ENCODE measurements around the gene SEZ6. TPM values are rescaled to one million over a fixed set of nuclear protein-coding genes. Genes with fewer than 3 reads are reported as not detected.

Gene SEZ6
- total RNA-seq, 2 donors from 2014 or later = not detected

DNA sequence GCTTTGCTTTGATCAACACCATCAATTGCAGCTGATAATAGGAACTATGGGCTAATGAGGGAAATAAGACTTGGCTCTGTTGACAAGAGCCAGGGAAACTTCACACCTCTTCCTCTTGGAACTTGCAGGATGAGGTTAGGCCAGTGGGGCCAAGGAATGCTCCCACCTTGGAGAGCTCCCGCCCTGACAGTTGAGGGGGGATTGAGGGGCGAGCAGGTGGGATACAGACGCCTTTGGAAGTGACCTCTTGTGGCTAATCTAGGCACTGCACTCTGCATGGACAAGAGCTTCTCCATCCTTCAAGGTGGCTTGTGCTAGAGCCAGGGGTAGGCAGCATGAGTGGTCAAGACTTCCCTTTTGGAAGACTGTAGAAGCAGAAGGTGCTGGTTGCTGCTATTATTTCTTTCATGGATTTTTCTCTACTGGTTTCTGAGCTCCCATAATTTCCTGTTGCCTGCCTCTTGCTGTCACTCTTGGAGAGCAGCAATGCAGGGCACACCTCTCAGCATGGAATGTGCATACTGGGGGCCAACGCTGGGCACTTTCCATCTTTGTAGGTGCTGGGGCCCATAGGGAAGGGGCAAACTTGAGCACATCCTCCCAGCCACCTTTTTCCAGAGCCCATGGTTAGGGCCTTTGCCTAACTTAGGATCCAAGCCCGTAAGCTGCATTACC lies 52.3 kb downstream of the SEZ6 start:
- H3K4me3 Mint-ChIP-seq = no peak overlapping the region
- H3K36me3 Mint-ChIP-seq (ENCODE audit: low read depth) = peaks cover 22% of the 10 kb centered on the region
- ATAC-seq (replicated peaks) = no peak
- no peak overlapping the region for H3K27ac Mint-ChIP-seq
- no peaks in the 10 kb centered on the region for H3K27me3 Mint-ChIP-seq
- H3K4me1 Mint-ChIP-seq = no peaks in the 10 kb centered on the region
- no peaks in the 10 kb centered on the region for H3K9me3 Mint-ChIP-seq

DNA sequence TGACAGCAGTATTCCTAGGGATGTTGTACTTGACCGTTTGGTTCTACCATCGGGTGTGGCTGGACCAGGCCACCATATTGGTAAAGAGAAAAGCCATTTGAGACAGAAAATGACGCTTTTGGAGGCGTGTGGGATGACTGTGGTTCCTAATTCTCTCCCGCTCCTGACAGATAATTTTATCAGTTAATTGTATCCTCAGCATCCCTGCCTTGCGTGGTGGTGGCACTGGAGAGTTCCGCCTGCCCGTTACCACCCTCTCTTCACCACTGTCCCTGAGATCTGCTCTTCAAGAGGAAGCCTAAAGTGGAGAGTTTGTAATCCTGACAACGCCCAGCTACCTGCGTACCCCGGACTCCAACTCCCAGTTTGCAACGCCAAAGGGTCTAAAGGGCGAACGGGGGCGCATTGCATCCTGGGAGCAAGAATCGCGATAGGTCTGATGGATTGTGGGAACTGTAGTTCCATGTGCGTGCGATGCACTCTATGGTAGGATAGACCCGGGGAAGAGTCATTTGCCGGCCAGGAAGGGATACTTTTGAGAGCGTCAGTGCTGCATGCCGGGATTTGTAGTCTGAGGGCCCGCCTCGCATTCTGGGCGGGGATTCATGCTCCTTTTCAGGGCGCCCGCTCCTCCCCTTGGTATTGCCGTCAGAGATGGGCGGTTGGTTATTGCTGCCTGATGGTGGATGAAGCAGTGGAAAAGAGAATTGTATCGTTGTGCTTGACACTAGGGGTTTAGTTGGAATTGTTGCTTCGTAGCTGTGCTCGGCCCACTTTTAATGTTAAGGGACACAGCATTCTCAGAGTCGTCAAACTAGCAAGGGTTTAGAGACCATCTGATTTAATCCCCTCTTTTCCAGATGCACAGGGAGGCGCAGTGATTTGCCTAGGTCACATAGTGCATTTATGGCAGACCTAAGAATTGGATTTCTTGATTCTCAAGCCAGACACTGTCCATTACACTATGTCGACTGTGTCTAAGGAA lies 53.5 kb downstream of the SEZ6 start:
- Mint-ChIP-seq H3K9me3 (no peaks in the 10 kb centered on the region), H3K27me3 (no peaks in the 10 kb centered on the region), H3K27ac (no peak overlapping the region), H3K36me3 (ENCODE audit: low read depth) (peaks cover 35% of the 10 kb centered on the region), H3K4me3 (no peak overlapping the region), H3K4me1 (peaks cover 9% of the 10 kb centered on the region)
- ATAC-seq (replicated peaks) = peak; percentile 81

GRCh38 chr17:28951428-28951990 lies 54.3 kb downstream of the SEZ6 start, which contains the start of gene PHF12:
Gene PHF12 (minus strand): TSS chr17:28951518. CDS start chr17:28950960, 558 bp downstream.
- Mint-ChIP-seq H3K4me3 (peak within 1 kb of the TSS; percentile 97), H3K27me3 (no peaks in the 10 kb centered on the region), H3K27ac (peak within 1 kb of the TSS; percentile 80), H3K4me1 (peaks cover 12% of the 10 kb centered on the region), H3K9me3 (no peaks in the 10 kb centered on the region), H3K36me3 (ENCODE audit: low read depth) (peaks cover 42% of the 10 kb centered on the region)
- ATAC-seq (replicated peaks) = peak; percentile 74

- Mint-ChIP-seq H3K4me1 (peaks cover 18% of the 10 kb centered on the region), H3K27me3 (no peaks in the 10 kb centered on the region), H3K36me3 (ENCODE audit: low read depth) (peaks cover 48% of the 10 kb centered on the region), H3K27ac (peak overlapping the region; percentile 80), H3K9me3 (no peaks in the 10 kb centered on the region), H3K4me3 (peak overlapping the region; percentile 97)
- ATAC-seq (replicated peaks) = peak; percentile 0
These were observed 54.9 kb downstream of the SEZ6 start for GRCh38 chr17:28950752-28951427.

GRCh38 chr17:28950017-28950751 lies 55.6 kb downstream of the SEZ6 start:
- Mint-ChIP-seq H3K4me1 (peaks cover 23% of the 10 kb centered on the region), H3K4me3 (peak overlapping the region; percentile 97), H3K36me3 (ENCODE audit: low read depth) (peaks cover 55% of the 10 kb centered on the region), H3K27me3 (no peaks in the 10 kb centered on the region), H3K9me3 (no peaks in the 10 kb centered on the region), H3K27ac (peak overlapping the region; percentile 93)
- no peak for ATAC-seq (replicated peaks)

- Mint-ChIP-seq H3K27ac (peak overlapping the region; percentile 93), H3K9me3 (no peaks in the 10 kb centered on the region), H3K4me1 (peaks cover 30% of the 10 kb centered on the region), H3K4me3 (peak overlapping the region; percentile 97), H3K27me3 (no peaks in the 10 kb centered on the region), H3K36me3 (ENCODE audit: low read depth) (peaks cover 63% of the 10 kb centered on the region)
- ATAC-seq (replicated peaks) = peak; percentile 4
These were observed 56.4 kb downstream of the SEZ6 start for GRCh38 chr17:28949185-28950016.

DNA sequence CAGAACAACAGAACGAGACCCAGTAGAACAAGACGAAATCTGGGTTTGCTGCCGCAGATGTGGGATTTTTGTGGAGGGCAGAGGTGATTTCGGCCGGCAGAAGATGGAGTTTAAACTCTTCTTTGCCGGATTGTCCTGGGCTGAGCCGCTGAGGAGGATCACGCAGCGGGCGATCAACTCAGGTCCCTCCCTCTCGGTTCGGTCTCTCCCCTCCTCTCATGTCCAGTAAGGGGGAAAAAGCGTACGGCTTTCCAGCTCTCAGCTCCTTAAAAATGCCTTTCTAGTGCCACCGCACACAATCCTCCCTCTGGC lies 57.0 kb downstream of the SEZ6 start:
- ATAC-seq (replicated peaks) = no peak
- Mint-ChIP-seq H3K36me3 (ENCODE audit: low read depth) (peaks cover 68% of the 10 kb centered on the region), H3K27ac (peak overlapping the region; percentile 93)

DNA sequence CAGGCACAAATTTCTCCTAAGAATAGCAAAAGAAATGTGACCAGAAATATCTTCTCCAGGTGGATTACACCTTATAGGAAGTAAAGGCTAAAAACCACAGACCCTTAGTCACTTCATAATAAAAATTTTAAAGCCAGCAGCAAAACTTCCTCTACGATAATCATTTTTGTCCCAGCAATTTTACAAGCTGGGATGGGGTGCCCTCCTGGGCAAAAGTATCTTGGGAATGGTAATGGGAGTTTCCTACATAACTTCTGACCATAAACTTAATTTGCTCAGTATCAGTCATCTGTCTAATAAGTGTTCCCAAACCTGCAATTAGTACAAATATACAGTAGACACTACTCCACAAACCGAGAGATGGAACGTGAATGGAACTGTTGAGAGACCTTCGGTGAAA lies 57.5 kb downstream of the SEZ6 start:
- Mint-ChIP-seq H3K27ac (peak overlapping the region; percentile 93), H3K4me3 (peak overlapping the region; percentile 97), H3K4me1 (peaks cover 33% of the 10 kb centered on the region), H3K36me3 (ENCODE audit: low read depth) (peaks cover 73% of the 10 kb centered on the region), H3K9me3 (no peaks in the 10 kb centered on the region), H3K27me3 (no peaks in the 10 kb centered on the region)
- no peak for ATAC-seq (replicated peaks)

More for the DNA sequence above, 57.0 kb downstream of the SEZ6 start:
- peak overlapping the region; percentile 97 for H3K4me3 Mint-ChIP-seq
- no peaks in the 10 kb centered on the region for H3K27me3 Mint-ChIP-seq
- peaks cover 33% of the 10 kb centered on the region for H3K4me1 Mint-ChIP-seq
- no peaks in the 10 kb centered on the region for H3K9me3 Mint-ChIP-seq

GRCh38 chr17:28947639-28948038 lies 58.2 kb downstream of the SEZ6 start:
- H3K27me3 Mint-ChIP-seq = no peaks in the 10 kb centered on the region
- peak overlapping the region; percentile 97 for H3K4me3 Mint-ChIP-seq
- no peak for ATAC-seq (replicated peaks)
- no peaks in the 10 kb centered on the region for H3K9me3 Mint-ChIP-seq
- peaks cover 80% of the 10 kb centered on the region for H3K36me3 Mint-ChIP-seq (ENCODE audit: low read depth)
- H3K4me1 Mint-ChIP-seq = peaks cover 33% of the 10 kb centered on the region
- peak overlapping the region; percentile 93 for H3K27ac Mint-ChIP-seq

GRCh38 chr17:28946239-28946638 lies 59.6 kb downstream of the SEZ6 start:
- H3K36me3 Mint-ChIP-seq (ENCODE audit: low read depth) = peaks cover 94% of the 10 kb centered on the region
- H3K27ac Mint-ChIP-seq = peak overlapping the region; percentile 92
- H3K9me3 Mint-ChIP-seq = no peaks in the 10 kb centered on the region
- H3K4me1 Mint-ChIP-seq = peaks cover 37% of the 10 kb centered on the region
- ATAC-seq (replicated peaks) = peak; percentile 54
- peak overlapping the region; percentile 97 for H3K4me3 Mint-ChIP-seq
- no peaks in the 10 kb centered on the region for H3K27me3 Mint-ChIP-seq

- Mint-ChIP-seq H3K4me3 (peak overlapping the region; percentile 97), H3K4me1 (peaks cover 43% of the 10 kb centered on the region), H3K36me3 (ENCODE audit: low read depth) (peaks cover 96% of the 10 kb centered on the region)
These were observed 60.7 kb downstream of the SEZ6 start for GRCh38 chr17:28944862-28945741.

DNA sequence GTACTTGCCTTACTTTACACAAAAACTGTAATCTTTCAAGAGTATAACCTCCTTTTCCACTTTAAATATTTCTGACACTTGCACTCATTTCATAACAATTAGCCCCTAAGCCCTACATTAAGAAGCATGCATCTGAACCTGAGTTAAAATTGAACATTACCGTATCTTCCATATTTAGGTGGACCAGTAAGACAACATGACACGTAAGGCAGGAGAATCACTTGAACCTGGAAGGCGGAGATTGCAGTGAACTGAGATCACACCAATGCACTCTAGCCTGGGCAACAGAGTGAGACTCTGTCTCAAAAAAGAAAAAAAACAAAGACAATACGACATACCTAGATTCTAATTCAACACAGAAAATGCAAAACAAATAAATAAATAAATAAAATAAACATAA lies 61.5 kb downstream of the SEZ6 start:
- H3K4me1 Mint-ChIP-seq = peaks cover 46% of the 10 kb centered on the region
- no peak overlapping the region for H3K27ac Mint-ChIP-seq
- peaks cover 94% of the 10 kb centered on the region for H3K36me3 Mint-ChIP-seq (ENCODE audit: low read depth)

More at GRCh38 chr17:28944862-28945741, 60.7 kb downstream of the SEZ6 start:
- peak overlapping the region; percentile 92 for H3K27ac Mint-ChIP-seq
- no peak for ATAC-seq (replicated peaks)
- H3K27me3 Mint-ChIP-seq = no peaks in the 10 kb centered on the region
- H3K9me3 Mint-ChIP-seq = no peaks in the 10 kb centered on the region

More for the DNA sequence above, 61.5 kb downstream of the SEZ6 start:
- Mint-ChIP-seq H3K4me3 (peak overlapping the region; percentile 97), H3K27me3 (no peaks in the 10 kb centered on the region), H3K9me3 (no peaks in the 10 kb centered on the region)
- ATAC-seq (replicated peaks) = no peak
